Vagina (tissue), 2 donors: ENCODE measurements around the gene ABCA7. TPM values are rescaled to one million over a fixed set of nuclear protein-coding genes. Genes with fewer than 3 reads are reported as not detected.

ENCODE experiments used
- DNase-seq, 2 donors: peaks; one replicate each; pipeline ENCODE4 v3.0.0-alpha.2; 2017; ENCODE audit errors: extremely low spot score in 2 of 2
- H3K27ac ChIP-seq: fragments of 200-600 bp; sonication (generic); one replicate; pipeline ENCODE4 v1.5.1; 2019
- H3K27me3 ChIP-seq: fragments of 200-600 bp; sonication (generic); one replicate; pipeline ENCODE4 v1.5.1; 2019
- H3K36me3 ChIP-seq, 2 donors: fragments of 200-600 bp; sonication (generic); one replicate each; pipeline ENCODE4 v1.5.1; 2017 to 2019
- H3K4me1 ChIP-seq: fragments of 200-600 bp; sonication (generic); one replicate; pipeline ENCODE4 v1.5.1; 2019
- H3K4me3 ChIP-seq, 2 donors: fragments of 200-600 bp; sonication (generic); 1 replicate in 1 of 2; 2 replicates in 1 of 2; pipeline ENCODE4 v1.5.1; 2016 to 2019
- H3K9me3 ChIP-seq: fragments of 200-600 bp; sonication (generic); one replicate; pipeline ENCODE4 v1.5.1; 2019
- POLR2A ChIP-seq, 2 donors: fragments of 450-650 bp; IDR thresholded peaks; one replicate each; pipeline ENCODE4 v1.6.1; 2017; ENCODE audit warnings: antibody characterized with exemption in 2 of 2, mild to moderate bottlenecking in 2 of 2, moderate library complexity in 2 of 2
- POLR2AphosphoS5 ChIP-seq, 2 donors: sonication (generic); formaldehyde crosslinking; IDR thresholded peaks; one replicate each; pipeline ENCODE4 v1.9.0; 2017; ENCODE audit warnings: antibody characterized with exemption in 2 of 2, mild to moderate bottlenecking in 2 of 2, low read depth in 1 of 2; ENCODE audit not compliant: insufficient read depth in 1 of 2
- intact Hi-C: fragments of 100-400 bp; cut with DNase I; formaldehyde crosslinking; loops from one replicate; pipeline ENCODE4 v1.15.1; 2023
- total RNA-seq: library from RNA; depleted of rRNA; stranded (reverse); fragments of >200 nt; gene quantifications from one replicate; pipeline ENCODE4 v1.2.3, GENCODE V29; 2016
- TF ChIP-seq, protein P1 (sequence below), 3 experiments: fragments of 450-650 bp in 2 of 3; fragments of 200-600 bp in 1 of 3; sonication (generic) in 1 of 3; IDR thresholded peaks; one replicate each; pipeline ENCODE4 v1.5.1; 2017 to 2019; ENCODE audit warnings: antibody characterized with exemption in 3 of 3, mild to moderate bottlenecking in 2 of 3, moderate library complexity in 2 of 3

The ABCA7 gene
- total RNA-seq, 1 donor from 2014 or later: 29.5 TPM

DNA sequence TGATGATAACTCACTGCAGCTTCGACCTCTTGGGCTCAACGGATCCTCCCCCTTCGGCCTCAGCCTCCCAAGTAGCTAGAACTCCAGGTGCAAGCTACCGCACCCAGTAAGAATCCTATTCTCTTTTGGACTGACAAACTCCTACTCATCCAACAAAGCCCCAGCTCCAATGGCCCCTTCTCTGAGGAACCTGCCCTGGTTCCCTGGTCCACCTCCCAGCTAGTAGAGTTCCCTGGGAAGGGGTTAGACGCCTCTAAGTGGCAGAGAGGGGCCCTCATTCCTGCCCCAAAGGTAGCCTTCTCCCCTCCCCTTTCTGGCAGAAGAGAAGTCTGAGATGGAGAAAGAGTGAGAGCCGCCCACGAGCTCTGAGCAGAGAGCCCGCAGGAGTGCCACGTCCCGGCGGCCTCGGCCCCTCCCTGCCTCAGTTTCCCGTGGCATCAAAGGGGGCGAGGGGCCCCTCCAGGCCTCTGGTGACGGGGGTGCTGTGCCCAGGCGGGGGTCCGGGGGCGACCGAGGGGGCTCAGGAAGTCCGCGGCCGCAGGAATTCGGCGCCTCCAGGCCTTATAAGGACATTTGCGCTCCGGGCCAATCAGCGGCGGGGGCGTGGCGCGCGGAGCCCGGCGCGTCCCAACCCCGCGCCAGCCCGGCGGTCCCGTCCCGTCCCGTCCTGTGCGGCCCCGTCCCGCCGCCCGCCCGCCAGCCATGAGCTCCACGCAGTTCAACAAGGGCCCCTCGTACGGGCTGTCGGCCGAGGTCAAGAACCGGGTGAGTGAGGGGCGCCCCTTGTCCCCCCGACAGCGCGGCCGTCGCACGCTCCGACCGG, 13.7 kb upstream of the ABCA7 start, which contains the start of gene CNN2:
TSS of gene CNN2 (plus strand) at position 649 of the 823 bp plus-strand sequence. CDS start at position 703, 54 bp downstream.
- TF ChIP-seq POLR2AphosphoS5 (IDR thresholded peaks at IDR 0.05; ENCODE audit: insufficient read depth in 1 of 2, low read depth in 1 of 2): peak in 1 of 2 donors; percentile 92
- TF ChIP-seq, protein P1, sequence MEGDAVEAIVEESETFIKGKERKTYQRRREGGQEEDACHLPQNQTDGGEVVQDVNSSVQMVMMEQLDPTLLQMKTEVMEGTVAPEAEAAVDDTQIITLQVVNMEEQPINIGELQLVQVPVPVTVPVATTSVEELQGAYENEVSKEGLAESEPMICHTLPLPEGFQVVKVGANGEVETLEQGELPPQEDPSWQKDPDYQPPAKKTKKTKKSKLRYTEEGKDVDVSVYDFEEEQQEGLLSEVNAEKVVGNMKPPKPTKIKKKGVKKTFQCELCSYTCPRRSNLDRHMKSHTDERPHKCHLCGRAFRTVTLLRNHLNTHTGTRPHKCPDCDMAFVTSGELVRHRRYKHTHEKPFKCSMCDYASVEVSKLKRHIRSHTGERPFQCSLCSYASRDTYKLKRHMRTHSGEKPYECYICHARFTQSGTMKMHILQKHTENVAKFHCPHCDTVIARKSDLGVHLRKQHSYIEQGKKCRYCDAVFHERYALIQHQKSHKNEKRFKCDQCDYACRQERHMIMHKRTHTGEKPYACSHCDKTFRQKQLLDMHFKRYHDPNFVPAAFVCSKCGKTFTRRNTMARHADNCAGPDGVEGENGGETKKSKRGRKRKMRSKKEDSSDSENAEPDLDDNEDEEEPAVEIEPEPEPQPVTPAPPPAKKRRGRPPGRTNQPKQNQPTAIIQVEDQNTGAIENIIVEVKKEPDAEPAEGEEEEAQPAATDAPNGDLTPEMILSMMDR (IDR thresholded peaks at IDR 0.05): no peak
- TF ChIP-seq POLR2A (IDR thresholded peaks at IDR 0.05): peak in 1 of 2 donors; percentile 93
- Histone ChIP-seq H3K4me1 (peaks cover 52% of the 10 kb centered on the region), H3K9me3 (no peaks in the 10 kb centered on the region), H3K27me3 (no peaks in the 10 kb centered on the region), H3K4me3 (peak within 1 kb of the TSS; percentile 68 to 89), H3K36me3 (no peaks in the 10 kb centered on the region), H3K27ac (peak within 1 kb of the TSS; percentile 94)
- DNase-seq: no peak
- intact Hi-C loops: loop anchor here (5.0 kb wide), 1 partner anchor 76 kb away; the partner anchor contains the start of gene GPX4

DNA sequence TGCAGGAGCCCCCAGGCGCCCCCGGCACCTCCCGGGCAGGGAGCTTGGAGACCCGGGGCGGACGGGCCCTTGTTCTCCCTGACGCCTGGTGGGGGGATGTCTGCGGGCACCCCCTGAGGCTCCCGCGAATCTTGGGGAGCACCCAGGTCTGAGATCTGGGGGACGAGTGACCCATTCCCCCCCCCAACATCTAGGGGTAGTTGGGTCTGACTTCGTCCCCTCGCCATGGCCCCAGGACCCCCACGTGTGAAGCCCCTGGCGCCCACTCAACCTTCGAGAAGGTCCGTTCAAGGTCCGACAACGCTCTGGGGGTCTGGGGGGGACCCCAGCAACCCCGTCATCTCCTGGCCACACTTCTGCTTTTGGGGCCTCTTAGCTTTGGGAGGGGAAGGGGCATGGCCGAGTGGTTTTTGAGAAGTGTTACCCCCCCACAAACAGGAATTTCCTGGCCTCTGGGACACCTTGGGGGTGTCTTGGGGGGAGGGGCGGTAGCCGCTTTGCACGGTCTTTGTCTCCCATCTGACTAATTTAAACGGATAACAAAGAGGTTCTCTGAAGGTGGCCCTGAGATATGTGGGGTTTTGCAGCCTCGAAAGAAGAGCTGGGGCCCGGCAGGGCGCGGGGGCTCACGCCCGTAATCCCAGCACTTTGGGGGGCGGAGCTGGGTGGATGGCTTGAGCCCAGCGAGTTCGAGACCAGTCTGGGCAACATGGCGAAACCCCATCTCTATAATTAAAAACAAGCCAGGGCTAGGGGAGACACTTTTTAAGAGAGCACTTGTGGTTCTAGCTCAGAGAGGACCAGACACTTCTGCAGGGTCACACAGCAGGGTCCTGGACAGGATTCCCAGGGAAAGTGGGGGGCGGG, 12.9 kb upstream of the ABCA7 start:
- intact Hi-C loops: loop anchor here (5.0 kb wide), 1 partner anchor 75 kb away; the partner anchor contains the start of gene GPX4
- Histone ChIP-seq H3K4me1 (peaks cover 48% of the 10 kb centered on the region), H3K9me3 (no peaks in the 10 kb centered on the region), H3K27me3 (no peaks in the 10 kb centered on the region), H3K27ac (peak overlapping the region; percentile 94), H3K36me3 (peaks cover 0 to 5% of the 10 kb centered on the region in 2 donors), H3K4me3 (peak overlapping the region; percentile 68 to 89)
- DNase-seq: no peak
- TF ChIP-seq, protein P1 (IDR thresholded peaks at IDR 0.05): no peak
- peak in 1 of 2 donors; percentile 61 for TF ChIP-seq POLR2AphosphoS5 (IDR thresholded peaks at IDR 0.05; ENCODE audit: insufficient read depth in 1 of 2, low read depth in 1 of 2)

- H3K4me3 ChIP-seq: peak overlapping the region; percentile 68 to 89
- peaks cover 42% of the 10 kb centered on the region for H3K4me1 ChIP-seq
- H3K27ac ChIP-seq: peak overlapping the region; percentile 94
- intact Hi-C loops: loop anchor here (5.0 kb wide), 1 partner anchor 75 kb away; the partner anchor contains the start of gene GPX4
- H3K36me3 ChIP-seq: peaks cover 0 to 11% of the 10 kb centered on the region in 2 donors
- TF ChIP-seq POLR2A (IDR thresholded peaks at IDR 0.05) (no peak), POLR2AphosphoS5 (IDR thresholded peaks at IDR 0.05; ENCODE audit: insufficient read depth in 1 of 2, low read depth in 1 of 2) (no peak)
- TF ChIP-seq, protein P1 (IDR thresholded peaks at IDR 0.05): no peak
- no peaks in the 10 kb centered on the region for H3K9me3 ChIP-seq
- H3K27me3 ChIP-seq: no peaks in the 10 kb centered on the region
- DNase-seq: no peak
These were observed 12.3 kb upstream of the ABCA7 start for GRCh38 chr19:1027650-1028061.

GRCh38 chr19:1028062-1028926, 11.6 kb upstream of the ABCA7 start:
- intact Hi-C loops: loop anchor here (5.0 kb wide), 1 partner anchor 74 kb away; the partner anchor contains the start of gene GPX4
- TF ChIP-seq, protein P1 (IDR thresholded peaks at IDR 0.05): no peak
- TF ChIP-seq POLR2AphosphoS5 (IDR thresholded peaks at IDR 0.05; ENCODE audit: insufficient read depth in 1 of 2, low read depth in 1 of 2) (peak in 1 of 2 donors; percentile 60), POLR2A (IDR thresholded peaks at IDR 0.05) (no peak)
- Histone ChIP-seq H3K4me3 (peak overlapping the region; percentile 68 to 89), H3K27me3 (no peaks in the 10 kb centered on the region), H3K4me1 (peaks cover 42% of the 10 kb centered on the region), H3K36me3 (peaks cover 0 to 17% of the 10 kb centered on the region in 2 donors), H3K27ac (peak overlapping the region; percentile 94), H3K9me3 (no peaks in the 10 kb centered on the region)
- DNase-seq: no peak
